8988T (cell line): Measurements from ENCODE around the gene PRKG1.
"Not testable (repeated sequence)": the region's sequence is repeated elsewhere in the genome, so short reads cannot be mapped to it uniquely, and the experiment has no call there.

Experiments
- DNase-seq: peaks from one replicate; pipeline ENCODE4 v3.0.0; 2011

The PRKG1 gene

DNA sequence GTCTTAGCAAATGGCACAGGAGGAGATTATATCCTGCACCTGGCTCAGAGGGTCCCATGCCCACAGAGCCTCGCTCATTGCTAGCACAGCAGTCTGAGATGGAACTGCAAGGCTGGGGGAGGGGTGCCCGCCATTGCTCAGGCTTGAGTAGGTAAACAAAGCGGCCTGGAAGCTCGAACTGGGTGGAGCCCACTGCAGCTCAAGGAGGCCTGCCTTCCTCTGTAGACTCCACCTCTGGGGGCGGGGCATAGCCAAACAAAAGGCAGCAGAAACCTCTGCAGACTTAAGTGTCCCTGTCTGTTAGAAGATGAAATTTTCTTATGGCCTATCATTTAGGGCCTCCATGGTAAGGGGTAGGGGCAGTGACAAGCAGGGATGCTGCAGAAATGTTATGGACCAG is 207.1 kb downstream of the PRKG1 start:
- not testable (repeated sequence) for DNase-seq

DNA sequence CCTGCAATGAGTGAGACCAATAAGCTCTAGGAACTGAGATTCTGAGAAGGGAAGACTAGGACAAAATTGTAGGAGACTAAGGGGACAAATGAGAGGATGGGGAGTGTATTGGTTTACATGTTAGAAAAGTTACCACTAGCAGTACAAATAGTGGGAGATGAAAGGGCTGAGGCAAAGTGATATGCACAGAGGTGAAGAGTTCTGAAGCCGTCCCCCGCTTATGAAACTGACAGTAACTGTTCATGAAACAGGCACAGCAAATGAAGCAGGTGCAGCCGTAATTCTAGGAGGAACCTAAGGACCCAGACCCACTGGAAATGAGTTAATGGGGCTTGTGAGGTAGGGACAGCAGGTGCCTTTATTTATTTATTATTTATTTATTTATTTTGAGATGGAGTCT is 211.3 kb downstream of the PRKG1 start:
- DNase-seq: no peak

DNA sequence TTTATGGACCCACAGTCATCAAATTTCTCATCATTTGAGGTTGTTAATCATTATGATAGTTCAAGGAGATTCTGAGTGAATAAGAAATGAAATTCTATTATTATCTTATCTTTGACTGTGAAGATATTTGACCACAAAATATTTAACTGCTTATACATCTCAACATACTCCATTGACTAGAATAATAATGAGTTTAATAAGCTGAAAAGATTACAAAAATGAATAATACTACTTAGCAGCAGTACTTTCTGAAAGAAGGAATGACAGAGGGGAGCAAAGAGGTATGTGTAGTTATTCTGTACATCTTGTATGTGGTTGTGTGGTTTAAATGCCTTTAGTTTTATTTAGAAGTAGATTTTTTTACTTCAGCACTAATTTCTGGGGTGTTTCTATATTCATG is 214.2 kb downstream of the PRKG1 start:
- DNase-seq: no peak

DNA sequence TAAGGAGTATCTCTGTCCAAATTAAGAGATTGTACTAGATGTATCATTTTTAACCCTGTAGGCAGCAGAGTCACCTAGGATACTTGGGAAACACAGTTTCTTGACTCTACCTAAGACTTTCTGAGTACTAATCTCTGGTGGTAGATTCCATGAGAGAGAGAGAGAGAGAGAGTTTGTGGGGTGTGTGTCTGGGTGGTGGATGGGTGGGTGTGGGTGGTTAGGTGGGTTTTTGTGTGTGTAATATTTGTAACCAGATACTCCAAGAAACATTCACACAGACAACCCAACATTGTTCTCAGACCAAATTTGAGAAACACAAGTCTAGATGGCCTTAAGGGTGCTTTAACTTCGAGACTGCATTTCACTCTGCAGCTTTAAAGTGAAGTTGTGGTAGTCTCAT is 215.2 kb downstream of the PRKG1 start:
- no peak for DNase-seq

DNA sequence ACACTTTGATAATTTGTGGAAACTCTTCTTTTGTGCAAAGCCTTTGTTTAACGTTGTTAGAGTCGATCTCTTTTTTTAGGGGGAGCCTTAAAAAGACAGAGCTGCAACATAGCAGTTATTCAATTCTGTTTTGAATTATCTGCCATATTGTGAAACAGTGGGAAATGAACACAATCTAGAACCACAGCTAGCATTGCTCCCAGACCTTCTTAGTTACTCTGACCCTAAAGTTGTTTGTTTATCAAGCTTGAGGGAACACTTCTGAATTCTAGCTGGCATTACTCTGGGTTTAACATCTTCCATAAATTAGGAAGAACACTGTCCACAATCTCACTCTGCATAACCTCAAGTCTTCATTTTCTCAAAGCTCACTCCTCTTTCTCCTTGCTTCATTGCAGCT is 217.7 kb downstream of the PRKG1 start:
- no peak for DNase-seq

DNA sequence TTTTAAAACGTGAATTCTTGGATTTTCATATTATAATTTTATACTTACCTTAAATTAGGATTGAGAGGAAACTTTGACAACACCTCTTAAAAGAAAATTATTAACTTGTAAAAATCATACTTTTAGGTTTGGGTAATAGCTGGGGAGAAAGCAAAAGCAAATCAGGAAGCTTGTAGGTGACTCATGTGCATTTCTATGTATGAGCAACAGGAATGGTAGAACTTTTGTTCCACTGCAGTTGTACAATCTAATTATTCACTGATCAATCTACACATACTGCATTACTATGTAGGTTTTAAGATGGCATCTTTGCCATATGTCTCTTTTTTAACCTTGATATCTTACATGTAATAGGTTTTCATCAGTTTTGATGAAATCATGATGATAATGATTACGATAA is 223.2 kb downstream of the PRKG1 start:
- no peak for DNase-seq

DNA sequence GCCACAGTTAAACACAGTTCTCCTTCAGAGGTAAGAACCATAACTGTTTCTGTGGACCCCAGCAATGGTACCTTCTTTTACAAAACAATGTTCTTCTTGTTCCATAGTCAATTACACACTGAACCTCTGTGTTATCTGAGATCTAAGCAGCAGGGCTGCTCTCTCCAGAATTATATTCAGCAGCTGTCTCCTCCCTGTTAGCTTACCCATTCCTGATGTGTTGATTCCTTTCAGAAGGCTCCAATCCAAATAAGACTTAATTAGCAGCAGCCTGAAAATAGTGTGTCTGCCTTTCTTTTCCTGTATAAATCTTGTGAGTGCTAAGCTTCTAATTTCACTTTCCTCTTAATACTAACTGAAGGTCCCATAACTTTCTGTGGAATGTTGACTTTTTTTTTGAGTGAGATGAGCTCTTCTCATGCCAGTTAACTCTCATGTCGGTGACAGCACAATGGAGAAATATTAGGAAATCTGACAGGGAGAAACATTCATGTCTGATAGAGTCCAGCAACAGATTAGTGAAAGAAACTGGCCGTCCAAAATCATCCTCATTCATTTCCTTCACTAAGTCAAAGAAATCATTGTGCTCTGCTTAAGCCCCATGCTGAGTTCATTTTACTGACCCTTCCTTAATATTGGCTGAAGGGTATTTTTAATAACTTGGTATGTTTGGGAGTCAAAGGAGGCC is 226.5 kb downstream of the PRKG1 start:
- no peak for DNase-seq

DNA sequence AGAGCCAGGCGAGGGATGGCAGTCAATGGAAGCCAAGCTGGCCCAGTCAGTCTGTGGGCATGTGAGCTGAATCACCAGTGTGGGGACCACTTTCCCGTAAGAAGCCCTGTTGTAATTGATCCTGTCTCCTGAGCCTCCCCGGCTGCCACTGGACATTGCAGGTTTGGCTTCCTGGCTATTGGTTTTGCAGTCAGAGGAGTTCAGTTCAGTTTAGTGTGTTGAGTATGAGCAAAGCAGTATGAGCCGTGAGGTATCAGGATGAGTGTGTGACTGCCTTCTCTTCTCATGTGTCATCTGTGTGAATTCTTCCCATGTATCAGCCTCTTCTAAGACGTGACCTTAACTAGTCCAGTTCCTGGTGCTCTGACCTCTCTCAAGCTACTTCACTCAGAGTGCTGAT is 227.4 kb downstream of the PRKG1 start:
- DNase-seq: no peak

DNA sequence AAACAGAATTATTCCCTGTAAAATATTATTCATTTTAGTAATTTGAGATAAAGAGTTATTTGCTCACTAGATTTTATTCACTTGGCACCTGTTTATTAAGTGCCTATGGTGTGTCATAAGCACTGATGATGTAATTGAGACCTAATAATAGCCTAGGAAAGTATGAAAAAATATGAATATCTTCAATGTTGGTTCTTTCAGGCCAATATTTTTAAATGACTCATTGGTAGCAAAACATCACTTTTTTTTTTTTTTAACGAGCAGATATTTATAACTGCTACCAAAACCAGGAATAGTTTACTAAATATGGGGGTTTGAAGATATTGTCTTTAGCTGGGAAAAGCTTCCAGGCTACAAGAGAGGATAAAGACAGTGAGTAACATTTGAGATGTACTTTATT is 228.0 kb downstream of the PRKG1 start:
- DNase-seq: no peak

DNA sequence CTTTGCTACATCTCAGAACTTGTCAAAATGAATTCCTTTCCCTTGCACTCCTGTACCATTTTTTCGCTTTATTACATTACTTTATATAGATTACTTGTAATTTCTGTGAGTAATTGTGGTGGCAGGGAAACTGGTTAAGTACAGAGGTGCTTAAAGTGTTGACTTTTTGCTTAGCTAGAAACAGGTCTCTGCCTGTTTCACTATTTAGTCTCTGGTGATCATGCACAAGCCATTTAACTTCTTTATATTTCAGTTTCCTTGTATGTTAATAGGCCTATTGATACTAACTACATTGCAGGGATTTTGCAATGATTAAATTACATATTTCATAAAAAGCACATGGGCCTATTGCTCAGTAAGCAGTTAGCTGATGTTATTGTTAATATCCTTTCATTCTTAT is 233.8 kb downstream of the PRKG1 start:
- DNase-seq: no peak

DNA sequence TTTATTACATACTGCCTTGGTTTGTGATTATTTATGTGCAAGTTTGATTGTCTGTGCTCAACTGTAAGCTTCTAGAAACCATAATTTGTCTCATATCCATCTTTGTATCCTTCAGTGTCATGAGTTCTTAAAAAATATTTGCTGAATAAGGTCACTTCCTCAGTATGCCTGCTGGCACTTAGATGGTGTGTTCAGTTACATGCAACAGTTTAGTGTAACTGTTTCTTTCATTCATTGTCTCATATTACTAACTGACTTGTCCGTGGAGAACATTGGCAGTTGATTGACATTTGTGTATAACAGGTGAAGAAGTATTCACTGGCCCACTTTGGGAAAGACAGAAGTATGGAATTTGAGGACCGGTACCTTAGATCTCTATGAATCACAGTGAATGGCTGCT is 236.9 kb downstream of the PRKG1 start:
- DNase-seq: no peak

DNA sequence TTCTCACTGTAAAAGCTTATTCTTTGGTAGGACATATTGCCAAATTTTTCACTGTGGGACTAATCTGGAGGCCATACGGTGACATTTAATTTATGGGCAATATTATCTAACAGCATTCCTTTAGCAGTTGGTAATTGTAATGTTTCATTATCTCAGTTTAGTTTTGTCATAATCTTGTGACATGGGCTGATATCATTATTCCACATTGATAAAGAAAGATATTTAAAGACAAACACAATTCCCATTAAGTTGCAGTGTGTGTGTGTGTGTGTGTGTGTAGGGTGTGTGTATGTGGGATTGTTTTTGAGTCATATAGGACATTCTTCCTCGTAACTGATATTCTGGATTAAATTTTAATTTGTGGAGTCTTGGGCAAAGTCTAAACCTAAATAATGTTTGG is 238.5 kb downstream of the PRKG1 start:
- no peak for DNase-seq

DNA sequence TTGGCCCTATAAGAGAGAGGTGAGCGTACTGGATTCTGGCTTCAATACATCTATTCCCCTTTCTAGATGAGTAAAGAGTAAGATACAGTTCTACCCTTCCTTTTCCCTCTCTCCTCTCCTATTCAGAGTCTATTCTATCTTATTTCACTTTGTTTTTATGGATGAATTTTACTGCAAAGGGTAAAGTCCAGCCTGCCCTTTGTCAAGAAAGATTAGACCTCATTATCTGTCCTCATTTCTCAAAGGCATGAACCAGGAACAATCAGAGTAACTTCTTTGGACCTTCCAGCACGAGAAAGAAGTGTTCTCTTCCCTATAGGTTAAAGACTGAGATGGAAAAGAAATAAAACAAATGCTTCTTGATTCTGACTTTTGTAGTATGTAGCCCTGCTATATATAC is 239.0 kb downstream of the PRKG1 start:
- no peak for DNase-seq

DNA sequence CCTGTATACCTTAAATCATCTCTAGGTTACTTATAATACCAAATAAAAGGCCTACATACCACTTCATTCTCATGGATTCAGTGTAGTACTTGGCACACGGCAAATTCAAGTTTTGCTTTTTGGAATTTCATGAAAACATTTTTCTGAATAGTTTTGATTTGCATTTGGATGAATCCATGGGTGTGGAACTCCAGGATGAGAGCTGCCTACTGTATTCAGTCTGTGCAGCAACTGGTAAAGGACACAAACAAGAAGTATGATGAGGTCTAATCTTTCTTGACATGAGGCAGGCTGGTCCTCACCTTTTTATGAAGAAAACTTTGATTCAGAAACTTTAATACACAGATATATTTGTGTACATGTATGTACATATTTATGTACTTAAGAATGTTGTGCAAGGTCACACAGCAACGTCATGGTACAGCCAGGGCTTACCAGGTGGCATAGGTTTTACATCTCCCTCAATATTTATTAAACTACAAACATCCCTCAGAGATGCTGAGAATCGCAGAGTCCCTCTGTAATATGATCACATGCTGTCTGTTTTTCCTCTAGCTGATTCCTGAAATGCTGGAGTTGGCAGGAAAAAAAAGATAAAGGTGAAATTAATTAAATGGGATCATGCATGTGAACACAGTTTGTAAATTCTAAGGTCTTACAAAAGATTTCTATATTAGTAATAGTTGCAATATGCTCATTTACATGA is 239.6 kb downstream of the PRKG1 start:
- no peak for DNase-seq

DNA sequence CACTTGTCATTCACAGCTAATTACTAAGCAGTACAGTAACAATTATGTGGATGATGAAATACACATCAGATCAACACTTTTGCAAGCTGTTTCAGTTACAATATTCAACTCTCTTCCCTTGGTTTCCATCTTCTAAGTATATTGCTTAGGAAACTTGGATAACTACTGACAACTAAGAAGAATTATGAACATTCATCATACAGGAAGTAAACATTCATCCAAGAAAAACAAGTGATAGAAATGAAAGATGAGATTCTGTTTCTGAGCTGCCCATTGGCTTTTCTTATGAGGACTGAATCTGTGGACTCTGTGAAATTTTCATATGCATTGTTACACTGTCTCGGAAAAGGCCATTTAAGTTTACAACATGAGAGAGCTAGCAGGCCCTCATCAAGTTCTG is 240.2 kb downstream of the PRKG1 start:
- DNase-seq: no peak

DNA sequence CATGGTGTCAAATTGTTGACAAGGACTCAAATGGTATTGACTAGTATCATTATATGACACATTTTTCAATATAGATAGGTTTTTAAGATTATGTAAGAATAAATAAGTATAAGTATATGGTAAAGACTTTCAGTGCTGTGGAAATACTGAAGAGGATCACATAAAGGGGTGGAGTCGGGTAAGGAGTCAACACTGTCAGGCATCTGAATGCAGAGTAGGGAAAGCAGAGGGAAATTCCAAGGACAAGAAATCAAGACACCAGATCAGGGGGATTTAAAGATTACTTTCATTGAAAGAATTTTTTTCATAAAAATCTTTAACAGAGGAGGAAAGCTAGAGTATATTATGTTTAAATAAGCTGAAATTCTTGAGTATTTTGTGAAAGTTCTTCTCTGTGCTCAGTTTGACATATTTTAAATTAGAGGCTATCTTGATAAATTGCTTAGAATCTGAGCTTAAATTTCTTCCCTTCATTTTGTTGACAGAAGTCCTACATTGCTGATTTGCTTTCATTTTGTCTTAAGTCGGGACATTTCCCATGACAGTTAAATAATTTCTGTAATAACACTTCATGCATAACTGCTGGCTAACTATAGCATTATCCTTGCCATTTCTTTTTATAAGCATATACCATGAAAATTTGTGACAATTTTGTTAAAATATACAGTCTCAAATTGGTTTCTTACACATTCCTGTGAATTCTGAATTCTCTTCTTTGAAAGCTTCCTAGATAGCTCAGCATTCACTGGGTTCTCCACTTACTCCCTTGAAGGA is 244.3 kb downstream of the PRKG1 start:
- no peak for DNase-seq

DNA sequence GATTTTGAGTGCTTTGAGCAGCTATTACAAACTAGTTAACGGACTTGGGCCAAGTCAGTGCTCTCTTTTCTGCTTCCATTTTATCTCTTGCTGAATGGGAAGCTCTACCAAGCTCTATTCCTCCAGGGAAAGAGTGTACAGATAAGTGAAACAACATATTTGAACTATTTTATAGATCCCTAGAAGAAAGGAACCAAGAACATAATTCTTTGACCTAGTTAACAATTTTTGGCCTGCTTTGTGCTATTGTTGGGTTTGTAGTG is 244.8 kb downstream of the PRKG1 start:
- DNase-seq: no peak

DNA sequence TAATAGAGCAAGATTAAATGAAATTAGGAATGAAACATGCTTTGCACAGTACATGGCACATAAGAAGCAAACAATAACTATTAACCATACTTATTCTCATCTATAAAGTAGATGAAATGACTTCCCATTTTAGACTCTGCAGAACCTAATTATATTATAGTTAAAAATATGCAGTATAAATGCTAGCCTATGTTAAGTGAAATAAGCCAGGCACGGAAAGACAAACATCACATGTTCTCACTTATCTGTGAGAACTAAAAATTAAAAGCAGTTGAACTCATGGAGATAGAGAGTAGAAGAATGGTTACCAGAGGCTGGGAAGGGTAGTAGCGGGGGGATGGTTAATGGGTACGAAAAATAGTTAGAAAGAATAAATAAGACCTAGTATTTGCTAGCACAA is 247.0 kb downstream of the PRKG1 start:
- no peak for DNase-seq

DNA sequence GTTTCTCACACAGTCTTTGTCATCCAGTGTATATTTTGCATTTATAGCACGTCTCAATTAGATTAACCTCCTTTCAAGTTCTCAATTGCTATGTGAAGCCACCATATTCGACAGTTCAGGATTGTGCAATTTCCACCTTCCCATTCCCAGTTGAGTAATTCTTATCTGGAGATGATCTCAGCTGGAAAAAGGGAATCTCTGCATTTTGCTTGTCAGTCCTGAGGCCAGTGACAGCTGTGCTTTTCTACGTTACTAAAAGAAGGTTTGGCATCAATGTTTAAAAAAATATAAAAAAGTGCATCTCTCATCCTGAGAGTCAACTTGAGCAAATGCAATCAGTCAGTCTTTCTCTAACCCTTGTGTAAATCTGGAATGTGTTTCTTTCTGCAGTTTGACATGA is 247.7 kb downstream of the PRKG1 start:
- DNase-seq: no peak

DNA sequence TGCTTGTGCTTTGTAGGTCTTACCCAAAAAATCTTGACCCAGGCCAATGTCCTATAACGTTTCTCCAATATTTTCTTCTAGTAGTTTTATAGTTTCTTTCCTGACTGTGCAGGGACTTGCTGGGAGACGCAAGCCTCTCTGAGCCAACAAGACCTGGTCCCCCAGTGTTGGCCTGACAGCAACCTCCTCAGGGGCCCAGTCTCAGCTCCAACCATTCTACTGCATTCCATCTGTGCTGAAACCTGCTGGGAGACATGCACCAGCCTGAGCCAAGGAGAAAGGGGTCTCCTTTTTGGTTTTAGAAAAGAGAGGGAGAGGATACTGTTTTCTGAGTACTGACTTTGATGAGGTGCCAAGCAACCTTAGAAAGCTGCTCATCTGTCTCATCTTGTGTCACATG is 251.4 kb downstream of the PRKG1 start:
- DNase-seq: no peak

DNA sequence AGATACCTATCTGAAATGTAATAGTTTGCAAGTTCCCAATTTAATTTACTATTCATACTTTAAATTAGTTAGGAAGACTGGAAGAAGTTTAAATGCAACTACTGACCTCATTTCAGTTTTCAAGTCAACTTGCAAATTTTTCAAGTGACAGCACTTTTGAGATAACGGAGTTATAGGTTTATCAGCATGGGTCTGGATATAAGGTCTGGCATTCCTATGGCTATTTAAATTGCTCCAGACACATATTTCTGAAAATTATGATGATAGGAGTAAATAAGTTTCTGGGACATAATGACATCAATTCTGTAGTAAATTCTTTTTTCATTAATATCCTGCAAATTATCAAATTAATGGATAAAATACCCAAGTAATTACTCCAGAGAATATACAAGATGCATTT is 251.9 kb downstream of the PRKG1 start:
- no peak for DNase-seq

DNA sequence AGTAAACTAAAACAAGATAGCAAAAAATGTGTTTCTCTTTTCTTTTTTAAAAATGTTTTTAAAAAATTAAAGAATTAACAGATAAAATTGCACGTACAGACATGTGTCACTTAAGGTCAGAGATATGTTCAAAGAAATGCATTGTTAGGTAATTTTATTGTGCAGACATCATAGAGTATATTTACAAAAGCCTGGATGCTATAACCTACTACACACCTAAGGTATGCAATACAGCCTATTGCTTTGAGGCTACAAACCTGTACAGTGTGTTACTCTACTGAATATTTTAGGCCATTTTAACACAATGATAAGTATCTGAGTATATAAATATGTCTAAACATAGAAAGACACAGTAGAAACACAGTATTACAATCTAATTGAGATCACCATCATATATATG is 253.1 kb downstream of the PRKG1 start:
- DNase-seq: no peak

DNA sequence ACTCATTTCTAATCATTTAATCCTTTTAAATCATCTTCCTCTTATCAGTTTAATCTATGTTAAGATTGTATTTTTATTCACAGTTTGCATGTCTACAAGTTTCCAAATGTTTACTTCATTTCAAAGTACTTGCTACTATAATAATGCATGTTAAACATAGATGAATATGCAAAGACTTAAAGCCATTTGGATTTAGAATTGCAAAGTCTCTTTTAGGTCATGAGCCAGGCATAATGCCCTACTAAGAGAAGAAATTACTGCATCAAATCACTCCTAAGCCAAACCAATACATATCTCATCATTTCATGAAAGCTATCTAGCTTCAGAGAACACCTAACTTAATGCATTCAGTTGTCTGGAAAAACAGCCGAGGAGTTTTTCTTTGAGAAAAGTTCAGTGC is 266.1 kb downstream of the PRKG1 start:
- DNase-seq: no peak

DNA sequence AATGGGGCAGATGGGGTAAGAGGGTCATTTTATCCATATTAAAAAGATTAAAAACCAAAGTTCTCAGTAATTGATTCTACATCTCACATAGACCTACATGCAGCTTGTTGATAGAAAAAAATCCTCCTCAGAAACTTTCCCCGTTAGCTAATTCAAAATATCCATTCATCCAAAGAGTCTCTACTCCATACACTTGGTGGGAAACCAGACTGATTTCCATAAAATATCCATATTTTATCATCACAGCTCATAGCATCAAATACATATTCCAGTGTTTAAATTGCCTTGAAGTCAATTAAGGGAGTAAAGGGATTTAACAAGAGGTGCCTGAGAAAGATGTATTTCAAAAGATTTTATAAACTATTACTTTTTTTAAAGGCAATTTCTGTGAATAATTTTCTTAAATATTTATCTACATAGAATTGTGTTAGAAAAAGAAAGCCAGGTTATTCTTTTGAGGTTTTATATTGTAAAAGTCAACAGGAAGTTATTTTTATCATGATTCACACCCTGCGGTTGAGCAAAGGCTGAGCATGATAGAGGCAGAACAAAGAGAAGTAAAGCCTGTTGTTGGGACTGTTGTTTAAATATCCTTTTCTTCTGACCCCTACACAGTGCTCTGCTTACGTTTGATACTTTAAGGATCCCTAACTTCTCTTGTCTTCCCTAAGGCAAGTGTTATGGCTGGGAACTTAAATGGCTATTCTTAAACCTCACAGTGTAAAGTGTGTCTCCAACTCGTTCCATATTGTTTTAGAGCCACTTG is 266.7 kb downstream of the PRKG1 start:
- DNase-seq: no peak
